GM19463 (cell line): Measurements from ENCODE around the gene PARVG.

Source experiments
- ATAC-seq: cut with Tn5 transposase; IDR thresholded peaks from one replicate; pipeline ENCODE4 v1.9.1; 2021; ENCODE audit warnings: mild to moderate bottlenecking, moderate library complexity; ENCODE audit not compliant: unreplicated experiment

Gene PARVG

GRCh38 chr22:44179196-44179988, 1.3 kb upstream of the PARVG start:
- no peak for ATAC-seq

- no peak for ATAC-seq
These were observed 578 bp upstream of the PARVG start for GRCh38 chr22:44179989-44180705.

DNA sequence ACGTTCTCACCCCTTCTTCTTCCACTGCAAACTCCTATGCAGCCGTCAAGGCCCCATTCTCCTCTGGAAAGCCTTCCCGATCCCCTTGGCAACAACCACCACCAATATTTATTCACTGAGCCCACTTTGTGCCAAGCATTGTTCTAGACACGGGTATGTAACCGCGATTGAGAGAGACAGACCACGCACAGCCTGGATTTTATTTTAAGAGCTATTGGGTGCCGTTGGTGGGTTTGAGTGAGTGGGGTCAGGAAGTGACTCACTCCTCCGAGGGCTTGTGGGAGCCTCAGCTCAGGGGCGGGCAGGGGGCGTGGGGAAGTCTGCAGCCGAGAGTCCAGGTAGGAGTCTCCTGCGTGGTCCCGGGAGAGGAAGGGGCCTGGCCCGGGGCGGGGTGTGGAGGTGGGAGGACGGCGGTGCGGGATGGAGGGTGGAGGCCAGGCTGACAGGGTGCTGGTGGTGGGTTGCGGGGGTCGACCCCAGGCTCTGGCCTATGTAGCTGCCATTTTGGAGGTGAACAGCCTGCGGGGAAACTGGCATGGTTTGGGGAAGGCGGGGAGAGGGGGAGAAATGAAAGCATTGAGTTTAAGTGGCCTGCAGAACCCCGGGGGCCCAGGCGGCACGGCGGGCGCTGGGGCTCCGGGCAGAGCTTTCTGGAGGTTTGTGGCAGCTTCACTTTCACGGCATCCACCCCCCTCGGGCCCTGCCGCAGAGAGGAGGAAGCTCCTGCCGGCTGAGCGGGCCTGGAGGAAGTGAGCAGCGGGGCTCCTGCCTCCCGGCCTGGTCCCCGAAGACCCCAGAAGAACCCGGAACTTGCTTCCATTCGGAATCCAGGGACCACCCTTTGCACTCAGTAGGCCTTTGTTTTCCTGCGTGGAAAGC, 547 bp downstream of the PARVG start:
- no peak for ATAC-seq

DNA sequence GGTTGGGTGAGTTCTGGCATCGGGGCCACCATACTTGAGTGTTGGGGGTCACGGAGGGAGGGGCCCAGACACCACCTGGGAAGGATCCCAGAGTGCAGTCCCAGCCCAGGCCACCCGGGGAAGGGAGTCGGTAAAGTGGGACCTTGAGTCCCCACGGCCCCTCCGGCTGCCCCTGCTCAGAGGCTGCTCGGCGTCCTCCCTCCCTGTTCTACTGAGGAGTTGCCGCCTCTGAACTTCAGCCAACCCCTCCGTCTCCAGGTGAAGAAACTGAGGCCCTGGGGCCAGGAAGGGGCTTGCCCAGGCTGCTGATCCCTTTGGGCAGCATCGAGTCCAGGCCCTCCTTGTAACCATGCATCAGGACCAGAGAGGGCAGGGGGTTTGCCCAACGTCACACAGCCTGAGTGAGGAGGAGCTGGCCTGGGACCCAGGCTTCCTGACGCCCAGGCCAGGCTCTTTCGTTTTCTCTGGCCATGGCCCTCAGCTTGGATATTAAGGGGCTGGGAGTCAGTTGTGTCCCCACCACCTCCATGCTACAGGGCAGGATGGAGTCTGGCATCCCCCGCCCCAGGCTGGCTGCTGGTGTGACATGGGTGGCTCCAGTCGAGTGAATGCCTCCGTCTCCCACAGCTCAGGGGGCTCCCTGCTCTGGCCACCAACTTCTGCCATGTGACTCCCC, 1.3 kb downstream of the PARVG start:
- ATAC-seq = no peak

GRCh38 chr22:44182588-44183286, 2.0 kb downstream of the PARVG start:
- ATAC-seq = no peak

GRCh38 chr22:44183287-44183588, 2.5 kb downstream of the PARVG start:
- ATAC-seq = no peak

DNA sequence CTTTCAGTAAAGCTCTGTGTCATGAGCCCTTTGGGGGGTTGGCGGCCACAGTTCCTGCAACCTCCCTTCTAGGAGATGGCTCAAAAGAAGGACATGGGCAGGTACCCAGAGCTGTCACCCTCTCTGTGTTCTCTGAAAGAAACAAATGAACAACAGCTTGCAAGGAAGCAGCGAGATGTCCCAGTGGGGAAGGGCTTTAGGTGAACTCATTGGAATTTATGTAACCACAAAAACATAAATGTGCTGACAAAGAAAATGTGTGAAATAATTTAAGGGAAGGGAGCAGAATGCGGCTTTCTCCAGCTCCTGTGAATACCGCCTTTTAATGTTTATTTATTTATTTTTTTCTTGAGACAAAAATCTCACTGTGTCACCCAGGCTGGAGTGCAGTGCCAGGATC, 3.3 kb downstream of the PARVG start:
- no peak for ATAC-seq

DNA sequence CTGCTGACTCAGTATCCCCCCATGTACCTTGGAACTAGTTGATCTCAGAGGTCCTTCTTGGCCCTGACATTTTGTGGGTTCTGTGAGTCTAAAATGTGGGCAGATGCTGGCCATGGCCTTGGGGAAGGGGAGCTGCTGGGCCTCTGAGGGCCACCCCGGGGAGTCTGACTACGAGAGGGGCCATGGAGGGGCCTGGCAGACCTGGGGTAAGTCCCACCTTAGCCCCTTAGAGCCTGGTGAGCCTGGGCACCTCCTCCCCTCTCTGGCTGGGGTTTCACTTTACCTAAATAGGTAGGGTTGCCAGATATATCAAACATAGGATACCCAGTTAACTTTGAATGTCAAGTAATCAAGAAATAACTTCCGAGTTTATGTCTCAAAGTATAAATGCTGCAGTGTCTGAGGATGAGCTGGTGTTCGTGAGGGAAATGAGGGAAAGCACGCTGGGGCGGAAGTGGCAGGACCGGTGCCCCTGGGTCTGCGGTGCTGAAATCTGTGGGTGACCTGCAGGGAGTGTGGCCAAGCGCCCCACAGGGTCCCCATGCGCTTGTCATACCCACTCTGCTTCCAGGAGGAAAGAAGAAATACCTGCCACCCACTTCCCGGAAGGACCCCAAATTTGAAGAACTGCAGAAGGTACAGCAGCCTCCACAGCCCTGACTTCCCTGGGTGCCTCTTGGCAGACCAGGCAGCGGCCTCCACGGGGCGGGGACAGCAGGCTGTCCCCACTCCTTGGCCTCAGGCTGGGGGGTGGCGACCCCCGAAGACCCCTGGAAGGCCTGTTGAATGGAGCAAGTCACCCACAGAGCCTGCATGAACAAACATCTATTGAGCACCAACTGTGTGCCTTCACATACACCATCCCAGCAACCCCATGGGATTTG, 4.8 kb downstream of the PARVG start:
- ATAC-seq = no peak

GRCh38 chr22:44186121-44186510, 5.4 kb downstream of the PARVG start:
- ATAC-seq = no peak

DNA sequence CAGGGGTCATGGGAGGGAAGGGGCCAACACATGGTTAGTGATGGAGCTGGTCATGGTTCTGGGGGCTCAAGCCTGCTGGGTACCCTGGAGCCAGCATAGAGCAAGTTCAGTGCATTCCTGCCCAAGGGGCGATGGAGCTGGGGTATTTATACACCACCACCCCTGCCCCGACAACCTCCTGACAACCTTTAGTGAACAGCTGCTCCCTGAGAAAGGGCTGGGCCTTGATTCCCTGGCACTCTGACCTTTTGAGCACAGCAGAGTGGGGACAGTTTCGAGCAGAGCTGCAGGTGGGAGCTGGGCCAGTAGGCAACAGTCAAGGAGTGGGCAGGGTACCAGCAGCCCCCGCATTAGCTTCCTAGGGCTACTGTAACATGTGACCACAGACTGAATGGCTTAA, 6.0 kb downstream of the PARVG start:
- no peak for ATAC-seq

DNA sequence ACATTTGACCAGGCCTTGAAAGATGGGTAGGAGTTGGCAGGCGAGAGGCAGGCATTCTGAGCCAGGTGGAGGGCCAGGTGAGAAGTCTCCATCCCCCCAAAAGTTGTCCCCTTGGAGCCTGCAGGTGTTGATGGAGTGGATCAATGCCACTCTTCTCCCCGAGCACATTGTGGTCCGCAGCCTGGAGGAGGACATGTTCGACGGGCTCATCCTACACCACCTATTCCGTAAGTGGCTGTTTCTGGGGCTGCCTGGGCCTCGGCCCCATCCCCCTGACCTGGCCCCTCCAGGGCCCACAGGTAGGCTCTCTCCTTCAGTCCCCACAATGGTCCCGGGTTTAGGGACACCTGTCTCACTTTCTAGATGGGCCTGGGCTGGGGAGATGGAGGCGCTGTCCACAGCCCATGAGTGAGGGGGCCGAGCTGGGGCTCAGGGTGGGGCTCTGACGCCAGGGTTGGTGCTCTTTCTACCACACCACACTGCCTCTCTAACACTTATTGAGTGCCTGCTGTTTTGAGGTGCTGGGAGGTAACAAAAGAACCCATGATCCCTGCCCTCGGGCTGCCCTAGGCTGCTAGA, 7.0 kb downstream of the PARVG start:
- no peak for ATAC-seq

DNA sequence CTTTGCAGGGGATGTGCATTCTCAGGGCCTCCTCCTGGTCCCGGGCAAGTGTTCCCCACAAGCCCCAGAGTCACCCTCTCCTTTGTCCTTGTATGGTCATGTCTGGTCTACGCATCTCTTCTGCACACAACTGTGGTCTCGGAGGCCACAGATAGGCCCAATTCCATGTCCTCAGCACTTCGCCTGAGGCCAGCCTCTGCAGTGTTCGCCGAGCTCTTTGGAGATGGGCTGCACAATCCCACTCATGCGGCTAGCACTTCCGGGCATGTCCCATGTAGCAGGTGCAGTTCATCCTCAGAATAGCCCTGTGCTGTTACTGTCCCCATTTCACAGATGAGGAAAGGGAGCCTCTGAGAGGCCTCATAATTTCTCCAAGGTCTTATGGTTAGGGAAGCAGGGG, 7.6 kb downstream of the PARVG start:
- ATAC-seq = no peak

- ATAC-seq = no peak
These were observed 8.4 kb downstream of the PARVG start for GRCh38 chr22:44188986-44189630.

DNA sequence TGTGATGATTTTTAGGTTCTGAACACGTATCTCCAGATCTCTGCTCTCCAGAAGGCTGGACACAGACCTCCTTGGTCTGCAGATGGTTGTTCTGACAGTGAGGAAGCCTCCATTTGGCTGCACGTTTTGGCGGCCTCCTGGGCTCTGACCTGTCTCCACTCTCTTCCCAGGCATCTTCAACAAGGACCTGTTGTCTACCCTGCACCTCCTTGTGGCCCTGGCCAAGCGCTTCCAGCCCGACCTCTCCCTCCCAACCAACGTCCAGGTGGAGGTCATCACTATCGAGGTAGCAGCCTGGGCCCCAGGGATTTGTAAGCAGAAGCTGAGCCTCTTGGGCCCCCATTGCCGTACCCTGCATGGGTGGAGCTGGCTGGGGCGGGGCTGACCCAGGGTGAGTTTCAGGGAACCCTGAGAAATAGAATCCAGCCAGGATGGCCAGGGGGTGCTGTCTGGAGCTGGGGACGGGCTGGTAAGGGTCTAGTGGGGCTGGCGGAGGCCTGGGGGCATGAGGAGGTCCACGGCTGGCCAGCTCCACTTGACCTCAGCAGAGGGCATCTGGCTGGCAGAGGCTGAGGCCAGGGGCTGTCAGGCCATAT, 9.8 kb downstream of the PARVG start:
- ATAC-seq = no peak

GRCh38 chr22:44191036-44191454, 10.3 kb downstream of the PARVG start:
- no peak for ATAC-seq

DNA sequence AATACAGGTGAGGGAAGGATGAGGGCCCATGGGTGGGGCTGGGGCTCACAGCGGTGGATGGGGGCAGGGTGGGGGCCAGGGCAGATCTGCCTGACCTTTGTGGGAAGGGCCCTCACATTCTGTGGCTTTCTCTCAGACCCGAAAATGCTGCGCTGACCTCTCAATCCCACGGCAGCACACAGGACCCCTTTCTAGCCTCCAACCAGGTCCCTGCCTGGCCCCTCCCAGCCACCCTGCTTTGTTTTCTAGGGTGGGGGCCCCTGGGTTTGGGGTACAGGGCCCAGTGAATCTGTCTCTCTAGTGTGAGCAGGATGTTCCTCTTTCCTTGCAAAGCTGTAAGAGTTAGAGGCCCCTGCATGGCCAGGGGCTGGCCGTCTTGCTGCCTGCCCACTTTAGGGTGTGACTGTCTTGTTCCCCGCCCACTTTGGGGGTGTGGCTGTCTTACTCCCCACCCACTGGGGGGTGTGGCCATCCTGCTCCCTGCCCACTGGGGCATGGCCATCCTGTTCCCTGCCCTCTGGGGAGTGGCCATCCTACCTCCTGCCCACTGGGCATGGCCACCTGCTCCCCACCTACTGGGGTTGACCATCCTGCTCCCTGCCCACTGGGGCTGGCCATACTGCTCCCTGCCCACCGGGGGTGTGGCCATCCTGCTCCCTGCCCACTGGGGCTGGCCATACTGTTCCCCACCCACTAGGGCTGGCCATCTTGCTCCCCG, 11.5 kb downstream of the PARVG start:
- no peak for ATAC-seq

GRCh38 chr22:44192816-44193534, 12.2 kb downstream of the PARVG start:
- ATAC-seq = no peak
